GM12878 (cell line): ENCODE results near the gene IRAK3. TPM values are rescaled to one million over a fixed set of nuclear protein-coding genes. Genes with fewer than 3 reads are reported as not detected.

Experiments used
- ATF3 ChIP-seq: IDR thresholded peaks from 2 replicates; pipeline ENCODE4 v1.6.1; 2011; ENCODE audit warnings: low read depth, mild to moderate bottlenecking, low read length, moderate library complexity, borderline replicate concordance; ENCODE audit errors: extremely low read depth
- BACH1 ChIP-seq: fragments of 450-650 bp; IDR thresholded peaks from 2 replicates; pipeline ENCODE4 v1.6.1; 2017; ENCODE audit warnings: mild to moderate bottlenecking, borderline replicate concordance
- BCL11A ChIP-seq: IDR thresholded peaks from 2 replicates; pipeline ENCODE4 v1.6.1; 2011; ENCODE audit warnings: low read depth, low read length
- CBX5 ChIP-seq: sonication (generic); IDR thresholded peaks from 2 replicates; pipeline ENCODE4 v1.6.1; 2016; ENCODE audit warnings: low read depth, moderate library complexity, mild to moderate bottlenecking, inconsistent platforms
- CHD1 ChIP-seq: IDR thresholded peaks from 2 replicates; pipeline ENCODE4 v1.6.1; 2012; ENCODE audit warnings: low read depth, low read length, improper control_type of control experiment
- CHD2 ChIP-seq: IDR thresholded peaks from 2 replicates; pipeline ENCODE4 v1.6.1; 2011; ENCODE audit warnings: low read depth, low read length, improper control_type of control experiment, borderline replicate concordance
- CREM ChIP-seq: IDR thresholded peaks from 2 replicates; pipeline ENCODE4 v1.6.1; 2014; ENCODE audit warnings: antibody characterized with exemption, low read depth
- IKZF1 ChIP-seq: fragments of 450-650 bp; conservative IDR thresholded peaks from 2 replicates; pipeline ENCODE4 v1.6.1; 2017; ENCODE audit warnings: antibody characterized with exemption, mild to moderate bottlenecking
- IKZF2 ChIP-seq, 2 experiments: fragments of 450-650 bp; IDR thresholded peaks; 2 replicates each; pipeline ENCODE4 v1.6.1; 2017; ENCODE audit warnings: mild to moderate bottlenecking in 2 of 2, moderate library complexity in 2 of 2
- POLR2AphosphoS5 ChIP-seq: IDR thresholded peaks from 2 replicates; pipeline ENCODE4 v1.6.1; 2011; ENCODE audit warnings: mild to moderate bottlenecking, low read length, inconsistent platforms
- RELA ChIP-seq: fragments of 450-650 bp; IDR thresholded peaks from 2 replicates; pipeline ENCODE4 v1.8.0; 2014; ENCODE audit warnings: borderline replicate concordance; ENCODE audit not compliant: partially characterized antibody
- SIX5 ChIP-seq: IDR thresholded peaks from 2 replicates; pipeline ENCODE4 v1.6.1; 2011; ENCODE audit warnings: mild to moderate bottlenecking, low read depth, low read length, moderate library complexity; ENCODE audit not compliant: severe bottlenecking
- SKIL ChIP-seq: fragments of 450-650 bp; IDR thresholded peaks from 2 replicates; pipeline ENCODE4 v1.6.1; 2017; ENCODE audit warnings: mild to moderate bottlenecking, low read depth, inconsistent platforms; ENCODE audit not compliant: poor library complexity, severe bottlenecking
- SMAD1 ChIP-seq: fragments of 450-650 bp; IDR thresholded peaks from 2 replicates; pipeline ENCODE4 v1.6.1; 2018; ENCODE audit warnings: mild to moderate bottlenecking, low read depth; ENCODE audit not compliant: partially characterized antibody
- polyA plus RNA-seq, 11 experiments: library from polyadenylated mRNA; depleted of rRNA in 4 of 11; unstranded in 6 of 11; stranded (reverse) in 5 of 11; fragments of >200 nt; fragmentation: Nextera tagmentation in 4 of 11; fragmentation: Illumina TruSeq in 1 of 11; extraction: Ambion mirVana in 4 of 11; extraction: Trizol in 1 of 11; gene quantifications; 1 replicate in 1 of 11; 2 replicates in 10 of 11; pipeline versions ENCODE4 v1.2.1 to v1.2.3, GENCODE V29; 2011 to 2016; ENCODE audit warnings: inconsistent platforms in 2 of 11, missing spikeins in 2 of 11, low read depth in 1 of 11
- total RNA-seq, 4 experiments: library from RNA; depleted of rRNA in 3 of 4; stranded (reverse); fragments of >200 nt in 3 of 4; fragmentation: Illumina TruSeq in 1 of 4; extraction: Trizol in 1 of 4; gene quantifications; 2 replicates each; pipeline versions ENCODE4 v1.2.1 to v1.2.3, GENCODE V29; 2013 to 2021
- TF ChIP-seq, protein P1 (sequence below): IDR thresholded peaks from 2 replicates; pipeline ENCODE4 v1.6.1; 2012; ENCODE audit warnings: mild to moderate bottlenecking, low read depth, low read length
- TF ChIP-seq, protein P2 (sequence below): fragments of 450-650 bp; IDR thresholded peaks from 2 replicates; pipeline ENCODE4 v1.6.1; 2018; ENCODE audit warnings: borderline replicate concordance, mild to moderate bottlenecking; ENCODE audit not compliant: partially characterized antibody
- TF ChIP-seq, protein P3 (sequence below): IDR thresholded peaks from 2 replicates; pipeline ENCODE4 v1.6.1; 2011; ENCODE audit warnings: borderline replicate concordance, low read depth, mild to moderate bottlenecking, moderate library complexity, mixed read lengths, low read length; ENCODE audit not compliant: insufficient read depth; ENCODE audit errors: extremely low read length

The IRAK3 gene
- total and polyA plus RNA-seq, 10 of the 15 experiments (the other 5 are each of a cell fraction or from before 2014, with no cell fraction given), result 1.4 to 14.1 (median 5.4) TPM

GRCh38 chr12:66301944-66302826, 113.2 kb downstream of the IRAK3 start, which contains the start of gene HELB (continued):
- TF ChIP-seq SKIL (peak; percentile 19), BCL11A (0 out of 2 replicates have a peak, but pooled peaks have one; percentile 11), ATF3 (no peak), CREM (no peak), CBX5 (no peak), RELA (peak; percentile 58), BACH1 (peak; percentile 20; the same call in 1 of the 2 replicates), IKZF1 (peak; percentile 80), SMAD1 (peak; percentile 46), IKZF2 (IDR thresholded peaks at IDR 0.05) (peak; percentile 49 to 62; a peak in 3 of 4 replicates), CHD2 (peak; percentile 35; the same call in 1 of the 2 replicates), CHD1 (no peak), POLR2AphosphoS5 (peak; percentile 94), SIX5 (no peak)
- TF ChIP-seq, protein P1, sequence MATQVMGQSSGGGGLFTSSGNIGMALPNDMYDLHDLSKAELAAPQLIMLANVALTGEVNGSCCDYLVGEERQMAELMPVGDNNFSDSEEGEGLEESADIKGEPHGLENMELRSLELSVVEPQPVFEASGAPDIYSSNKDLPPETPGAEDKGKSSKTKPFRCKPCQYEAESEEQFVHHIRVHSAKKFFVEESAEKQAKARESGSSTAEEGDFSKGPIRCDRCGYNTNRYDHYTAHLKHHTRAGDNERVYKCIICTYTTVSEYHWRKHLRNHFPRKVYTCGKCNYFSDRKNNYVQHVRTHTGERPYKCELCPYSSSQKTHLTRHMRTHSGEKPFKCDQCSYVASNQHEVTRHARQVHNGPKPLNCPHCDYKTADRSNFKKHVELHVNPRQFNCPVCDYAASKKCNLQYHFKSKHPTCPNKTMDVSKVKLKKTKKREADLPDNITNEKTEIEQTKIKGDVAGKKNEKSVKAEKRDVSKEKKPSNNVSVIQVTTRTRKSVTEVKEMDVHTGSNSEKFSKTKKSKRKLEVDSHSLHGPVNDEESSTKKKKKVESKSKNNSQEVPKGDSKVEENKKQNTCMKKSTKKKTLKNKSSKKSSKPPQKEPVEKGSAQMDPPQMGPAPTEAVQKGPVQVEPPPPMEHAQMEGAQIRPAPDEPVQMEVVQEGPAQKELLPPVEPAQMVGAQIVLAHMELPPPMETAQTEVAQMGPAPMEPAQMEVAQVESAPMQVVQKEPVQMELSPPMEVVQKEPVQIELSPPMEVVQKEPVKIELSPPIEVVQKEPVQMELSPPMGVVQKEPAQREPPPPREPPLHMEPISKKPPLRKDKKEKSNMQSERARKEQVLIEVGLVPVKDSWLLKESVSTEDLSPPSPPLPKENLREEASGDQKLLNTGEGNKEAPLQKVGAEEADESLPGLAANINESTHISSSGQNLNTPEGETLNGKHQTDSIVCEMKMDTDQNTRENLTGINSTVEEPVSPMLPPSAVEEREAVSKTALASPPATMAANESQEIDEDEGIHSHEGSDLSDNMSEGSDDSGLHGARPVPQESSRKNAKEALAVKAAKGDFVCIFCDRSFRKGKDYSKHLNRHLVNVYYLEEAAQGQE, result no peak
- TF ChIP-seq, protein P2, sequence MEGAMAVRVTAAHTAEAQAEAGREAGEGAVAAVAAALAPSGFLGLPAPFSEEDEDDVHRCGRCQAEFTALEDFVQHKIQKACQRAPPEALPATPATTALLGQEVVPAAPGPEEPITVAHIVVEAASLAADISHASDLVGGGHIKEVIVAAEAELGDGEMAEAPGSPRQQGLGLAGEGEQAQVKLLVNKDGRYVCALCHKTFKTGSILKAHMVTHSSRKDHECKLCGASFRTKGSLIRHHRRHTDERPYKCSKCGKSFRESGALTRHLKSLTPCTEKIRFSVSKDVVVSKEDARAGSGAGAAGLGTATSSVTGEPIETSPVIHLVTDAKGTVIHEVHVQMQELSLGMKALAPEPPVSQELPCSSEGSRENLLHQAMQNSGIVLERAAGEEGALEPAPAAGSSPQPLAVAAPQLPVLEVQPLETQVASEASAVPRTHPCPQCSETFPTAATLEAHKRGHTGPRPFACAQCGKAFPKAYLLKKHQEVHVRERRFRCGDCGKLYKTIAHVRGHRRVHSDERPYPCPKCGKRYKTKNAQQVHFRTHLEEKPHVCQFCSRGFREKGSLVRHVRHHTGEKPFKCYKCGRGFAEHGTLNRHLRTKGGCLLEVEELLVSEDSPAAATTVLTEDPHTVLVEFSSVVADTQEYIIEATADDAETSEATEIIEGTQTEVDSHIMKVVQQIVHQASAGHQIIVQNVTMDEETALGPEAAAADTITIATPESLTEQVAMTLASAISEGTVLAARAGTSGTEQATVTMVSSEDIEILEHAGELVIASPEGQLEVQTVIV, result peak; percentile 62
- TF ChIP-seq, protein P3, sequence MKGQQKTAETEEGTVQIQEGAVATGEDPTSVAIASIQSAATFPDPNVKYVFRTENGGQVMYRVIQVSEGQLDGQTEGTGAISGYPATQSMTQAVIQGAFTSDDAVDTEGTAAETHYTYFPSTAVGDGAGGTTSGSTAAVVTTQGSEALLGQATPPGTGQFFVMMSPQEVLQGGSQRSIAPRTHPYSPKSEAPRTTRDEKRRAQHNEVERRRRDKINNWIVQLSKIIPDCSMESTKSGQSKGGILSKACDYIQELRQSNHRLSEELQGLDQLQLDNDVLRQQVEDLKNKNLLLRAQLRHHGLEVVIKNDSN, result no peak
